H1 (cell line): ENCODE results near the gene NKAIN2. TPM values are rescaled to one million over a fixed set of nuclear protein-coding genes. Genes with fewer than 3 reads are reported as not detected.

Experiments used
- CTCF ChIA-PET: fragments of 300-600 bp; sonication (Branson Sonifier 250); formaldehyde crosslinking; loops from one replicate; lab custom pipeline; 2021; ENCODE audit not compliant: partially characterized antibody; lab: Charles Lee
- POLR2A ChIA-PET: fragments of 300-600 bp; sonication (Branson Sonifier 250); formaldehyde crosslinking; loops from one replicate; lab custom pipeline; 2021; ENCODE audit warnings: inconsistent platforms; ENCODE audit not compliant: partially characterized antibody; lab: Charles Lee
- DNase-seq, 2 experiments: peaks; one replicate each; pipeline versions ENCODE4 v3.0.0 to v3.0.0-alpha.2; 2010 to 2022; ENCODE audit warnings: low spot score in 2 of 2, low read depth in 1 of 2, mixed read lengths in 1 of 2
- FAIRE-seq: peaks from 2 replicates; lab custom pipeline; 2011; peaks lifted over from hg19 to GRCh38; lab: Jason Lieb, UNC
- H2AFZ ChIP-seq: 2 replicates; pipeline ENCODE4 v1.8.1; 2012; ENCODE audit warnings: low read length, inconsistent platforms
- H2AK5ac ChIP-seq: 2 replicates; pipeline ENCODE4 v1.6.1; 2013; ENCODE audit warnings: low read depth, low read length
- H2BK120ac ChIP-seq: replicated peaks from 2 replicates; pipeline ENCODE3; 2013; ENCODE audit warnings: low read depth, low read length, inconsistent platforms
- H2BK12ac ChIP-seq: 2 replicates; pipeline ENCODE4 v1.6.1; 2013; ENCODE audit warnings: low read depth, low read length
- H2BK15ac ChIP-seq: 2 replicates; pipeline ENCODE4 v1.6.1; 2013; ENCODE audit warnings: low read length
- H2BK20ac ChIP-seq: 2 replicates; pipeline ENCODE4 v1.6.1; 2013; ENCODE audit warnings: low read length
- H2BK5ac ChIP-seq: 2 replicates; pipeline ENCODE4 v1.6.1; 2013; ENCODE audit warnings: low read depth, low read length
- H3K14ac ChIP-seq: 2 replicates; pipeline ENCODE4 v1.6.1; 2013; ENCODE audit warnings: inconsistent platforms; ENCODE audit not compliant: insufficient read length
- H3K18ac ChIP-seq: 2 replicates; pipeline ENCODE4 v1.6.1; 2013; ENCODE audit warnings: low read length; ENCODE audit errors: extremely low read depth
- H3K23ac ChIP-seq: 2 replicates; pipeline ENCODE4 v1.6.1; 2013; ENCODE audit warnings: inconsistent platforms; ENCODE audit not compliant: insufficient read length
- H3K23me2 ChIP-seq: 2 replicates; pipeline ENCODE4 v1.6.1; 2013; ENCODE audit warnings: low read depth, low read length
- H3K27ac ChIP-seq: 2 replicates; pipeline ENCODE4 v1.6.1; 2011; ENCODE audit warnings: low read depth, low read length, inconsistent platforms
- H3K27me3 ChIP-seq, 4 experiments: replicated peaks in 1 of 4; 1 replicate in 1 of 4; 2 replicates in 3 of 4; pipeline versions ENCODE4 v1.6.1 to v1.8.1; 2011 to 2013; ENCODE audit warnings: low read length in 3 of 4, mild to moderate bottlenecking in 3 of 4, inconsistent platforms in 2 of 4, mixed read lengths in 2 of 4, moderate library complexity in 1 of 4; ENCODE audit not compliant: control insufficient read depth in 3 of 4, insufficient read depth in 3 of 4; ENCODE audit errors: extremely low read depth in 1 of 4
- H3K36me3 ChIP-seq, 4 experiments: 2 replicates each; pipeline versions ENCODE4 v1.6.1 to v1.8.1; 2011 to 2013; ENCODE audit warnings: mild to moderate bottlenecking in 4 of 4, low read length in 3 of 4, moderate library complexity in 2 of 4, control low read depth in 1 of 4, inconsistent platforms in 1 of 4; ENCODE audit not compliant: insufficient read depth in 4 of 4, control insufficient read depth in 2 of 4
- H3K4ac ChIP-seq: replicated peaks from 2 replicates; pipeline ENCODE3; 2013; ENCODE audit warnings: low read length, low read depth, mixed read lengths, inconsistent platforms; ENCODE audit not compliant: insufficient read length
- H3K4me1 ChIP-seq, 4 experiments: replicated peaks in 1 of 4; 1 replicate in 1 of 4; 2 replicates in 3 of 4; pipeline versions ENCODE4 v1.6.1 to v1.8.1; 2011 to 2013; ENCODE audit warnings: low read length in 3 of 4, inconsistent platforms in 2 of 4, mixed read lengths in 1 of 4; ENCODE audit not compliant: insufficient read depth in 4 of 4, control insufficient read depth in 3 of 4
- H3K4me2 ChIP-seq, 2 experiments: 2 replicates each; pipeline versions ENCODE4 v1.6.1 to v1.8.1; 2011 to 2013; ENCODE audit warnings: low read depth in 2 of 2, low read length in 2 of 2, control low read depth in 1 of 2, inconsistent platforms in 1 of 2, mild to moderate bottlenecking in 1 of 2; ENCODE audit not compliant: insufficient read depth in 1 of 2
- H3K4me3 ChIP-seq, 4 experiments: fragments of 200-600, 300-600 bp in 1 of 4; sonication (generic), shearing (Covaris generic), sonication (Bioruptor Twin) in 1 of 4; 2 replicates each; pipeline versions ENCODE4 v1.5.1 to v1.8.1; 2011 to 2016; ENCODE audit warnings: low read length in 4 of 4, low read depth in 3 of 4, control low read depth in 2 of 4, inconsistent platforms in 2 of 4, mild to moderate bottlenecking in 2 of 4, mixed read lengths in 1 of 4, moderate library complexity in 1 of 4; ENCODE audit not compliant: insufficient read depth in 2 of 4; ENCODE audit errors: extremely low read depth in 1 of 4
- H3K56ac ChIP-seq: replicated peaks from 2 replicates; pipeline ENCODE3; 2013; ENCODE audit warnings: low read depth, mild to moderate bottlenecking, mixed read lengths, low read length, inconsistent platforms; ENCODE audit not compliant: insufficient read length
- H3K79me1 ChIP-seq: 2 replicates; pipeline ENCODE4 v1.6.1; 2013; ENCODE audit warnings: low read depth, low read length, control low read depth
- H3K79me2 ChIP-seq, 2 experiments: 2 replicates each; pipeline versions ENCODE4 v1.6.1 to v1.8.1; 2012 to 2013; ENCODE audit warnings: low read length in 2 of 2, mild to moderate bottlenecking in 2 of 2, inconsistent platforms in 1 of 2; ENCODE audit not compliant: insufficient read depth in 2 of 2, control insufficient read depth in 1 of 2
- H3K9ac ChIP-seq, 4 experiments: replicated peaks in 1 of 4; 1 replicate in 1 of 4; 2 replicates in 3 of 4; pipeline versions ENCODE4 v1.6.1 to v1.8.1; 2011 to 2013; ENCODE audit warnings: low read depth in 3 of 4, low read length in 3 of 4, control low read depth in 2 of 4, mild to moderate bottlenecking in 2 of 4, moderate library complexity in 2 of 4, inconsistent platforms in 1 of 4; ENCODE audit errors: extremely low read depth in 1 of 4
- H3K9me3 ChIP-seq, 2 experiments: 2 replicates each; pipeline versions ENCODE4 v1.6.1 to v1.8.1; 2012 to 2013; ENCODE audit warnings: mild to moderate bottlenecking in 2 of 2, moderate library complexity in 2 of 2, control low read depth in 1 of 2, inconsistent platforms in 1 of 2, low read depth in 1 of 2, low read length in 1 of 2, mixed read lengths in 1 of 2; ENCODE audit not compliant: insufficient read depth in 2 of 2
- H4K20me1 ChIP-seq, 2 experiments: replicated peaks in 1 of 2; 2 replicates each; pipeline versions ENCODE3 to v1.8.1; 2011 to 2013; ENCODE audit warnings: inconsistent platforms in 2 of 2, low read length in 2 of 2, mild to moderate bottlenecking in 1 of 2; ENCODE audit not compliant: insufficient read depth in 2 of 2, control insufficient read depth in 1 of 2
- H4K5ac ChIP-seq: 2 replicates; pipeline ENCODE4 v1.6.1; 2013; ENCODE audit warnings: low read length, low read depth, mixed read lengths, inconsistent platforms; ENCODE audit not compliant: insufficient read length
- H4K8ac ChIP-seq: 2 replicates; pipeline ENCODE4 v1.8.0; 2013; ENCODE audit warnings: mild to moderate bottlenecking, moderate library complexity, low read length, inconsistent platforms; ENCODE audit not compliant: insufficient read depth; ENCODE audit errors: extremely low read depth
- H4K91ac ChIP-seq: replicated peaks from 2 replicates; pipeline ENCODE3; 2013; ENCODE audit warnings: low read length, mixed read lengths, inconsistent platforms; ENCODE audit not compliant: insufficient read length
- NANOG ChIP-seq: IDR thresholded peaks from 2 replicates; pipeline ENCODE4 v1.6.1; 2011; ENCODE audit warnings: low read length, low read depth, mild to moderate bottlenecking, inconsistent platforms; ENCODE audit not compliant: insufficient read depth, poor library complexity, severe bottlenecking
- WGBS, 2 experiments: shearing (Covaris generic) in 1 of 2; methylation state at CpG; one replicate each; pipeline versions ENCODE4 v1.1.6 to v1.1.7; 2013 to 2015; ENCODE audit warnings: low lambda C conversion rate in 2 of 2, mixed read lengths in 2 of 2, inconsistent platforms in 1 of 2, low coverage in 1 of 2, missing lambda C conversion rate in 1 of 2; ENCODE audit not compliant: insufficient replicate concordance in 2 of 2, insufficient coverage in 1 of 2, insufficient read length in 1 of 2; ENCODE audit errors: extremely low coverage in 1 of 2, missing lambda C conversion rate in 1 of 2; 5-methylcytosine and 5-hydroxymethylcytosine counted together
- polyA plus RNA-seq, 7 experiments: library from polyadenylated mRNA; depleted of rRNA in 3 of 7; stranded (reverse) in 5 of 7; unstranded in 2 of 7; fragments of >200 nt in 5 of 7; fragments of 200-250 nt in 2 of 7; gene quantifications; 1 replicate in 5 of 7; 2 replicates in 1 of 7; 4 replicates in 1 of 7; pipeline versions ENCODE4 v1.2.1 to v1.2.3, GENCODE V29; 2011 to 2013; ENCODE audit warnings: missing spikeins in 2 of 7, mixed read lengths in 2 of 7
- total RNA-seq: library from RNA; stranded (reverse); fragmentation: NEBNext Ultra II Directional; extraction: Animal tissue kit (Norgen Biotek cat#: 25700); gene quantifications from 2 replicates; pipeline ENCODE4 v1.2.1, GENCODE V29; 2021

The NKAIN2 gene
- total and polyA plus RNA-seq, 2 of the 8 experiments (the other 6 are each of a cell fraction or from before 2014, with no cell fraction given): 0.20 to 0.34 TPM

DNA sequence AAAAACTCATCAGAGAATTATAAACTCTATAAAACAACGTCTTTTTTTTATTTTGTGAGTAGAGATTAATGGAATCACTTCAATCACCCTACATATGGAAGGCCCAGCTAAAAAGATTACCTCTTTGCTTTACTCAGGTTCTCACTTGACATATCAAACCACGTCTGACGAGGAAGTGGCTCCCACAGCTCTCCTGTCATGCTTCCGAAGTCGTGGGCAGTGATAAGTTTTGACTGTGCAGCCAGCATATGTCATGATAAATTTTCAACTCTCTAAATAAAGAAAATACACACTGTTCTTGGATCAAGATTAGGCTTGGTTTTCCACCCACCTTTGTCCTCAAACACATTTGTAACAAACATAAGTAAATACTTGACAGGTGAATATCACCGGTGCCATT, 879.1 kb downstream of the NKAIN2 start:
- H3K14ac ChIP-seq: no peak overlapping the region
- H3K79me2 ChIP-seq: no peaks in the 10 kb centered on the region
- H3K79me1 ChIP-seq: no peaks in the 10 kb centered on the region
- ChIA-PET CTCF (no interaction called here), POLR2A (no interaction called here)
- no peak overlapping the region for H2AFZ ChIP-seq
- no peak overlapping the region for H4K91ac ChIP-seq
- H3K56ac ChIP-seq: no peak overlapping the region
- no peak overlapping the region for H2BK20ac ChIP-seq
- no peak overlapping the region for H4K5ac ChIP-seq
- no peak overlapping the region for H3K23ac ChIP-seq
- FAIRE-seq (no peak), DNase-seq (no peak)
- H3K18ac ChIP-seq: no peak overlapping the region
- H4K20me1 ChIP-seq: no peaks in the 10 kb centered on the region
- no peaks in the 10 kb centered on the region for H3K36me3 ChIP-seq
- H3K23me2 ChIP-seq: no peaks in the 10 kb centered on the region
- H3K4me1 ChIP-seq: peaks cover 0 to 7% (median 0%) of the 10 kb centered on the region in 4 experiments; a peak in 1 of 7 replicates
- H2BK12ac ChIP-seq: no peak overlapping the region
- H3K9ac ChIP-seq: no peak overlapping the region
- peaks cover 0 to 5% of the 10 kb centered on the region in 2 experiments; a peak in 1 of 4 replicates for H3K9me3 ChIP-seq
- no peak overlapping the region for H4K8ac ChIP-seq
- H3K27ac ChIP-seq: no peak overlapping the region
- no peak overlapping the region for H2BK5ac ChIP-seq
- H3K27me3 ChIP-seq: no peaks in the 10 kb centered on the region; a peak in 1 of 7 replicates
- no peak overlapping the region for H2AK5ac ChIP-seq
- no peak overlapping the region for H2BK15ac ChIP-seq
- no peak overlapping the region for H3K4me3 ChIP-seq
- no peak overlapping the region for H2BK120ac ChIP-seq
- no peak for TF ChIP-seq NANOG
- TF ChIP-seq, all 59 proteins: peak for 0
- Histone ChIP-seq H3K4ac (no peak overlapping the region), H3K4me2 (no peak overlapping the region)
- WGBS, 2 experiments: 94% methylated on average over 6 of the region's 6 CpGs; no CpG with 5 or more reads in 1 of the 2 experiments
